GM20000 (cell line): ENCODE results near the gene ENOPH1.

ENCODE experiments used
- DNase-seq: peaks from one replicate; pipeline ENCODE4 v3.0.0; 2012; ENCODE audit warnings: low spot score
- TF ChIP-seq, protein P1 (sequence below): IDR thresholded peaks from 2 replicates; pipeline ENCODE4 v1.5.1; 2012; ENCODE audit warnings: mild to moderate bottlenecking, control low read depth; ENCODE audit errors: extremely low read depth, missing control alignments

The ENOPH1 gene

DNA sequence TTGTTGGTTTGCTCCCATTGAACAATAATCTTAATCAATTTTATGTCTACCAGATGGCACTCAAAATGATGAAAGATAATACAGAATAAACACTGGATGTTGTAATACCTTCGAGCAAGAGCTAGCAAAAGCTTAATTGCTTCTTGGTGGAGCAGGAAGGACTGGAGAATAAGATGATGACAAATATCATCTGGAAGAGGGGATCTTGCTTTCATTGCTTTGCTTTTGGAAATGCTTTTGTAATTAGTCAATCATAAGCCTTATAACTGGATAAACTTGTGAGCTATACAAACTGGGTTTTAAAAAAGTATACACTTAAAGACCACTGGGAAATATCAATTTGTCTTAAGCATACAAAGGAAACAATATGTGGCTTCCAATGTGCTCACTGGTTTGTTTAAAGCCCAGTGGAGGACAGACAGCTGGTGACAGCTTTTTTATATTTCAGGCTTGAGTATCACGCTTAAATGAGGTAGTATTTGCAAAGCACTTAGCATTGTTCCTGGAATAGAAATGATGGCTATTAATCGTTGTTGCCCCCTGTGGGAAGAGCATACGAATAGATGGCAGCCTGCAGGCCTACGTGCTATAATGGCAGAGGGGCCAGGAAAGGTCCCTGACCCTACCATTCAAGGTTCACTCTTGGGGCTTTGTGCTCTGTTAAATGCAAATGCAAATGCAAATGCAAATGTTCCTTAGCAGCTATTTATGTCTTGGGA lies 70.2 kb downstream of the ENOPH1 start:
- no peak for DNase-seq
- TF ChIP-seq, protein P1, sequence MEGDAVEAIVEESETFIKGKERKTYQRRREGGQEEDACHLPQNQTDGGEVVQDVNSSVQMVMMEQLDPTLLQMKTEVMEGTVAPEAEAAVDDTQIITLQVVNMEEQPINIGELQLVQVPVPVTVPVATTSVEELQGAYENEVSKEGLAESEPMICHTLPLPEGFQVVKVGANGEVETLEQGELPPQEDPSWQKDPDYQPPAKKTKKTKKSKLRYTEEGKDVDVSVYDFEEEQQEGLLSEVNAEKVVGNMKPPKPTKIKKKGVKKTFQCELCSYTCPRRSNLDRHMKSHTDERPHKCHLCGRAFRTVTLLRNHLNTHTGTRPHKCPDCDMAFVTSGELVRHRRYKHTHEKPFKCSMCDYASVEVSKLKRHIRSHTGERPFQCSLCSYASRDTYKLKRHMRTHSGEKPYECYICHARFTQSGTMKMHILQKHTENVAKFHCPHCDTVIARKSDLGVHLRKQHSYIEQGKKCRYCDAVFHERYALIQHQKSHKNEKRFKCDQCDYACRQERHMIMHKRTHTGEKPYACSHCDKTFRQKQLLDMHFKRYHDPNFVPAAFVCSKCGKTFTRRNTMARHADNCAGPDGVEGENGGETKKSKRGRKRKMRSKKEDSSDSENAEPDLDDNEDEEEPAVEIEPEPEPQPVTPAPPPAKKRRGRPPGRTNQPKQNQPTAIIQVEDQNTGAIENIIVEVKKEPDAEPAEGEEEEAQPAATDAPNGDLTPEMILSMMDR: no peak

DNA sequence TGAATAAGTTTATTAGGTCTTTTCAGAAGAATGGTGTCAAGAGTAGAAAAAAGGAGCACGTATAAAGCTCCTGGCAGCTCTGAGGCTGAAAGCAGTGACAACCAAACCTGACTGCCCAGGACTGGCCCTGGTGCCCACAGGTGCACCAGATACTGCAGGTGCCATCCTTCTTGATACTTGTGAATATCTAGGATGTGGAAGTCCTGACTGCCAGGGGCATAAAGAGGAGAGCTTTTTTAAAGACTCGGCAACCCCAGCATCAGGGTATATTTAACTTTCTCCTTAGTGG lies 70.7 kb downstream of the ENOPH1 start:
- TF ChIP-seq, protein P1: no peak
- no peak for DNase-seq

DNA sequence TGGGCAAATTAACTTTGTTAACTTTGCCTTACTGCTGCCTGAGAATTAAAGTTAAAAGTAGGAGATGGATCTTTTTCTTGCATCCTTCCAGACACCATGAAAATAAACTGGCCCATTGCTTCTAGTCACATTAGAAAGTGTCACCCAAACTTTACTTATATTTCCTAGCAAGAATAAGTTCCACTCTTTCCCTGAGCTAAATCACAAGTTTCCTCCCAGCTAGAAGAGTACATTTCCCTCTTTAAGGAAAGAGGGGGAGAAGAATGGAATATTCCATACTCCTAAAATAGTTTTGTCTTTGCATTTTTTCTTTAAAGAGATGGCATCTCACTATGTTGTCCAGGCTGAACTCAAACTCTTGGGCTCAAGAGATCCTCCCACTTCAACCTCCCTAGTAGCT lies 77.6 kb downstream of the ENOPH1 start:
- TF ChIP-seq, protein P1: no peak
- no peak for DNase-seq

DNA sequence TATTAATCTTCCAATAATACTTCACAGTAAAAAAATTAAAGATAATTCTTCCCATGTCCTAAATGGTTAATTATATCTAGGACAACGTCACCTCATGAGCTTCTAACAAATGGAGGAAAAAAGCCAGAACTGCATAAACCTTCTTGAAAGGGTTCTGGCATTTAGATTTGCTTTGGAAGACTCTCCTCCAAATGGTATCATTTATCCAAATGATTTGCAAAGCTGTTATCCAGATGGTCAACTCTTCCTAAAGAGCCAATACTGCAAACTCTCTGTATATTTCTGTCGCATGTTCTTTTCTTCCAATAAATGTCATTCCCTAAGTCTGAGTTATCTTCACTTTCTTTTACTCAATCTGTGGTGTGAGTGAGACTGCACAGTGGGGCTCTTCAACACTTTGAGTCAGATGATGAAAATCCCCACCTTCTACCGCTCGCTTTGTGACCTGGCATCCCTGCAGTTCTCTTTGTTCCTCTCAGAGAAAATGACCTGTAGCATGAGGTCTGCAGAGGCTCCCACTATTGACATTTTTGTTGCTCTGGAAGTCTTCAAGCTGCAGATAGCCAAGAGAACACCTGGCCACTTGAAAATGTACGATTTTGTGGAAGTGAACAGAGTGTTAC lies 78.5 kb downstream of the ENOPH1 start:
- no peak for DNase-seq
- TF ChIP-seq, protein P1: no peak

DNA sequence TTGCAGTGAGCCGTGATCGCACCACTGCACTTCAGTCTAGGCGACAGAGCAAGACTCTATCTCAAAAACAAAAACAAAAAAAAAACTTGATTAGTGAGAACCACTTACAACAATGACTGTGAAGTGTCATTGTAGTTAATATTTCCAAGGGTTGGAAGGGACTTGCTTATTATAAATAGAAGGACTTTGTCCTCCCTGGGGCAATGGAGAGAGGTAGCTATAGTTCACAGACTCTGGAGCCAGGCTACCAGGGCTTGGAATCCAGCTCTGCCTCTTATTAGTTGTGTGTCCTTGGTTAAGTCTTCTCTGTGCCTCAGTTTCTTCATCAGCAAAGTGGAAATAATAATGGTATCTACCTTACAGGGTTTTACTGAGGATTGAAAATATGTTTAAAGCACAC lies 79.8 kb downstream of the ENOPH1 start:
- TF ChIP-seq, protein P1: no peak
- no peak for DNase-seq
